ENCODE measurements around the gene KCNA10.

Gene KCNA10

DNA sequence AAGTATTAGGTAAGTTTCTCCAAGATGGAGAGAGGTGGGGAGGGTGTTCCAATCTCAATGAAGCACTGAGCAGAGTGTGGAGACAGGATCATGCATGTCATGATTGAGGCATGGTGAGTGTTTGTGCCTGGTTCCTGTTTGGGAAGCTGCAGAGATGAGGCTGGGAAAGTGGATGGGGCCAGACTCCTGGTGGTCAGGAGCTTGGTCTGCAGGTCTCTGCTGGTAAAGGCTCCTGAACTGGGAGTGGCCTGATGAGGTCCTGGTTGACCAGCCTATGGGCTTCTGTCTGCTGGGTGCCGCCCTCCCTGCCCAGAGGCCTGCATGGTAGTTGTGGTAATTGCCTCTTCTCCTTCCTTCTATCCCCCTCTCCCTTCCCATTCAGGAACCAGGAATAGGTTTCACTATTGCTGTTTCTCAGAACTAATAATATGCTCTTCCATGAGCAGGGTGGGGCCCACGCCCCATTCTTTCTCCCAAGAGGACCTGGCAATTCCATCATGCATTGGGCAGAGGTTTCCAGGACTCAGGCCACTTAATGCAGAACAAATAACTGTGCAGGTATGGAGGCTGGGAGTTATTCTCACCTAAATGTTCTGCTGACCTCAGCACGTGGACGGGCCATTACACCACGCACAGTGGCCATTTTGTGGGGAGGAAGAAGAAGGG lies 43.5 kb downstream of the KCNA10 start:
- Histone ChIP-seq H3K27me3 (ENCODE audit: control insufficient read depth in 1 of 2, insufficient read depth in 2 of 2, low read length in 2 of 2) (no peaks in the 10 kb centered on the region), H3K9me3 (ENCODE audit: low read length) (no peaks in the 10 kb centered on the region), H3K4me3 (ENCODE audit: low read depth in 1 of 2, low read length in 2 of 2) (no peak overlapping the region), H3K4me1 (ENCODE audit: insufficient read depth, low read length) (no peaks in the 10 kb centered on the region), H3K27ac (ENCODE audit: low read depth, low read length) (no peak overlapping the region), H3K9ac (ENCODE audit: low read length) (no peak overlapping the region), H3K36me3 (ENCODE audit: insufficient read depth, low read length) (no peaks in the 10 kb centered on the region)

- Histone ChIP-seq H3K4me1 (ENCODE audit: insufficient read depth, low read length) (no peaks in the 10 kb centered on the region), H3K27ac (ENCODE audit: low read depth, low read length) (no peak overlapping the region), H3K9me3 (ENCODE audit: low read length) (no peaks in the 10 kb centered on the region), H3K27me3 (ENCODE audit: control insufficient read depth in 1 of 2, insufficient read depth in 2 of 2, low read length in 2 of 2) (no peaks in the 10 kb centered on the region), H3K36me3 (ENCODE audit: insufficient read depth, low read length) (no peaks in the 10 kb centered on the region), H3K9ac (ENCODE audit: low read length) (no peak overlapping the region), H3K4me3 (ENCODE audit: low read depth in 1 of 2, low read length in 2 of 2) (no peak overlapping the region)
These were observed 44.5 kb downstream of the KCNA10 start for GRCh38 chr1:110474444-110474843.

DNA sequence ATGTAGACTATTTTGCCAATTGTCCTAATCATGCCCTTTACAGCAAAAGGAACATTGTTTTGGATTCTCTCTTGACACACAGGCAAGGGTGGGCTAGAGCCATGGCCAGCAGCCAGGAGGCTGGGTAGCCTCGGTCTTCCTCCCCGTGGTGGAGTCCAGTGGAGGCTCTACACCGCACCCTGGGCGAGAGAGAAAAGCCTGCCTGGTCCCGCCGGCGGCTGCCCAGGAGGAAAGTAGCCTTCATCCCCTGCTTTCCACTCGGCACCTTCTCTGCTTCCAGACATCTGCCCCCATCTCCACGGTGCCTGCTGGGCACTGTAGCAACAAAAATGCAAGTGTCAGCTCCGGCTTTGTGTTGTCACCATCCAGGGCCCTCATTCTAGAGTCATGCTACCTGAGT lies 46.4 kb downstream of the KCNA10 start:
- H3K9ac ChIP-seq (ENCODE audit: low read length) = no peak overlapping the region

GRCh38 chr1:110471131-110471530 lies 47.8 kb downstream of the KCNA10 start:
- Histone ChIP-seq H3K27ac (ENCODE audit: low read depth, low read length) (no peak overlapping the region), H3K36me3 (ENCODE audit: insufficient read depth, low read length) (no peaks in the 10 kb centered on the region), H3K9me3 (ENCODE audit: low read length) (no peaks in the 10 kb centered on the region), H3K4me1 (ENCODE audit: insufficient read depth, low read length) (no peaks in the 10 kb centered on the region), H3K4me3 (ENCODE audit: low read depth in 1 of 2, low read length in 2 of 2) (no peak overlapping the region), H3K27me3 (ENCODE audit: control insufficient read depth in 1 of 2, insufficient read depth in 2 of 2, low read length in 2 of 2) (no peaks in the 10 kb centered on the region), H3K9ac (ENCODE audit: low read length) (no peak overlapping the region)

More for the DNA sequence above, 46.4 kb downstream of the KCNA10 start:
- H3K4me1 ChIP-seq (ENCODE audit: insufficient read depth, low read length) = no peaks in the 10 kb centered on the region
- no peaks in the 10 kb centered on the region for H3K9me3 ChIP-seq (ENCODE audit: low read length)
- H3K4me3 ChIP-seq (ENCODE audit: low read depth in 1 of 2, low read length in 2 of 2) = no peak overlapping the region
- no peaks in the 10 kb centered on the region for H3K36me3 ChIP-seq (ENCODE audit: insufficient read depth, low read length)
- H3K27me3 ChIP-seq (ENCODE audit: control insufficient read depth in 1 of 2, insufficient read depth in 2 of 2, low read length in 2 of 2) = no peaks in the 10 kb centered on the region
- no peak overlapping the region for H3K27ac ChIP-seq (ENCODE audit: low read depth, low read length)
